K562 (cell line): ENCODE data around the gene FAM50A. TPM values are rescaled to one million over a fixed set of nuclear protein-coding genes. Genes with fewer than 3 reads are reported as not detected.

ENCODE experiments used
- ATAC-seq: fragments of 200-7000 bp; cut with Tn5 transposase; 3 replicates; pipeline ENCODE4 v1.9.1; 2020; ENCODE audit warnings: moderate library complexity
- BruUV-seq: library from RNA; stranded (reverse); fragments of 400-500 nt; replicated peaks from 2 replicates; lab custom pipeline; 2021; lab: Mats Ljungman, UMichigan
- CTCF ChIA-PET: fragments of 300-600 bp; formaldehyde crosslinking; extraction: SDS; loops from one replicate; lab custom pipeline; 2021; ENCODE audit warnings: low intra/inter-chr PET ratio; lab: Yijun Ruan, JAX
- POLR2A ChIA-PET: fragments of 300-600, 350-650 bp; sonication (Branson Sonifier 250); formaldehyde crosslinking; extraction: SDS; loops from one replicate; lab custom pipeline; 2021; ENCODE audit warnings: antibody characterized with exemption, inconsistent platforms; lab: Yijun Ruan, JAX
- DNase-seq, 4 experiments: peaks; one replicate each; pipeline versions ENCODE4 v3.0.0 to v3.0.0-alpha.2; 2011 to 2018; ENCODE audit warnings: low spot score in 3 of 4, mixed read lengths in 3 of 4; ENCODE audit errors: extremely low read depth in 1 of 4
- FAIRE-seq: peaks from 2 replicates; lab custom pipeline; 2011; peaks lifted over from hg19 to GRCh38; lab: Jason Lieb, UNC
- H2AFZ ChIP-seq: 2 replicates; pipeline ENCODE4 v1.6.0; 2011; ENCODE audit warnings: low read depth, low read length, control low read depth, inconsistent platforms
- H3K27ac ChIP-seq: fragments of 200-600 bp; 3 replicates; pipeline ENCODE4 v1.8.0; 2011; ENCODE audit warnings: low read depth, mild to moderate bottlenecking, control low read depth, inconsistent platforms, low read length, moderate library complexity, mixed read lengths; ENCODE audit errors: extremely low read depth
- H3K27me3 ChIP-seq, 2 experiments: fragments of 300-600 bp in 1 of 2; 2 replicates in 1 of 2; 3 replicates in 1 of 2; pipeline versions ENCODE4 v1.6.0 to v1.8.0; 2011; ENCODE audit warnings: inconsistent platforms in 2 of 2, low read length in 2 of 2, mild to moderate bottlenecking in 1 of 2, mixed read lengths in 1 of 2, moderate library complexity in 1 of 2; ENCODE audit not compliant: control insufficient read depth in 2 of 2, insufficient read depth in 2 of 2
- H3K36me3 ChIP-seq: fragments of 300-600 bp; 3 replicates; pipeline ENCODE4 v1.8.0; 2011; ENCODE audit warnings: mild to moderate bottlenecking, low read length, inconsistent platforms; ENCODE audit not compliant: control insufficient read depth, insufficient read depth
- H3K4me1 ChIP-seq, 2 experiments: fragments of 200-600 bp in 1 of 2; replicated peaks in 1 of 2; 2 replicates in 1 of 2; 3 replicates in 1 of 2; pipeline versions ENCODE4 v1.5.1 to v1.8.0; 2011; ENCODE audit warnings: inconsistent platforms in 2 of 2, low read length in 2 of 2, mild to moderate bottlenecking in 1 of 2, mixed read lengths in 1 of 2, moderate library complexity in 1 of 2; ENCODE audit not compliant: control insufficient read depth in 2 of 2, insufficient read depth in 2 of 2
- H3K4me2 ChIP-seq: 2 replicates; pipeline ENCODE4 v1.6.1; 2011; ENCODE audit warnings: low read length, control low read depth, inconsistent platforms, mixed read lengths; ENCODE audit not compliant: insufficient read depth
- H3K4me3 ChIP-seq: fragments of 200-600 bp; sonication (generic), shearing (Covaris generic); 2 replicates; pipeline ENCODE4 v1.5.1; 2016; ENCODE audit warnings: control low read depth, inconsistent platforms
- H3K79me2 ChIP-seq: fragments of 200-600 bp; 3 replicates; pipeline ENCODE4 v1.8.0; 2011; ENCODE audit warnings: low read length, inconsistent platforms; ENCODE audit not compliant: control insufficient read depth, insufficient read depth
- H3K9ac ChIP-seq, 2 experiments: 2 replicates each; pipeline versions ENCODE4 v1.6.0 to v1.6.1; 2011; ENCODE audit warnings: low read depth in 2 of 2, low read length in 2 of 2, control low read depth in 1 of 2, inconsistent platforms in 1 of 2, mild to moderate bottlenecking in 1 of 2, mixed read lengths in 1 of 2; ENCODE audit not compliant: insufficient read depth in 1 of 2
- H3K9me1 ChIP-seq: one replicate; pipeline ENCODE4 v1.6.0; 2011; ENCODE audit warnings: inconsistent platforms, mild to moderate bottlenecking, low read length, moderate library complexity; ENCODE audit not compliant: control insufficient read depth, insufficient read depth
- H3K9me3 ChIP-seq: replicated peaks from 2 replicates; pipeline ENCODE4 v1.5.1; 2011; ENCODE audit warnings: low read depth, low read length, inconsistent platforms; ENCODE audit not compliant: control insufficient read depth, insufficient read depth
- H4K20me1 ChIP-seq: replicated peaks from 2 replicates; pipeline ENCODE4 v1.6.1; 2011; ENCODE audit warnings: low read length, inconsistent platforms, mixed read lengths; ENCODE audit not compliant: control insufficient read depth, insufficient read depth
- CCNT2 ChIP-seq: IDR thresholded peaks from 2 replicates; pipeline ENCODE4 v1.6.1; 2011; ENCODE audit warnings: borderline replicate concordance, low read depth, mild to moderate bottlenecking, moderate library complexity, mixed read lengths, low read length; ENCODE audit not compliant: insufficient read length; ENCODE audit errors: extremely low read depth
- COPS2 ChIP-seq: fragments of 450-650 bp; conservative IDR thresholded peaks from 2 replicates; pipeline ENCODE4 v1.6.1; 2016; ENCODE audit warnings: mild to moderate bottlenecking, moderate library complexity
- HINFP ChIP-seq: fragments of 450-650 bp; conservative IDR thresholded peaks from 2 replicates; pipeline ENCODE4 v1.6.1; 2016; ENCODE audit warnings: missing genetic modification characterization, low read depth, mild to moderate bottlenecking, control low read depth, missing compliant biosample characterization
- KAT8 ChIP-seq: fragments of 450-650 bp; IDR thresholded peaks from 2 replicates; pipeline ENCODE4 v1.6.1; 2016; ENCODE audit warnings: low read depth, mild to moderate bottlenecking
- ZNF316 ChIP-seq: fragments of 450-650 bp; IDR thresholded peaks from 2 replicates; pipeline ENCODE4 v1.6.1; 2016
- ZNF449 ChIP-seq: fragments of 250-450 bp; sonication (Bioruptor Pico); IDR thresholded peaks from 2 replicates; pipeline ENCODE4 v1.8.0; 2022; ENCODE audit warnings: moderate library complexity, mild to moderate bottlenecking, inconsistent platforms
- WGBS: fragments of 100-300 bp; shearing (Covaris generic); methylation state at CpG from one replicate; pipeline ENCODE4 v1.1.6; 2016; ENCODE audit warnings: low coverage, mixed read lengths; ENCODE audit not compliant: insufficient coverage; ENCODE audit errors: missing lambda C conversion rate; 5-methylcytosine and 5-hydroxymethylcytosine counted together
- in situ Hi-C: fragments of 300-500 bp; cut with MboI; formaldehyde crosslinking; loops from 4 replicates; pipeline ENCODE4 v1.15.0; 2018; ENCODE audit warnings: inconsistent platforms, mixed read lengths
- intact Hi-C: fragments of 100-400 bp; cut with micrococcal nuclease; formaldehyde crosslinking; loops from 2 replicates; pipeline ENCODE4 v1.14.2; 2022
- polyA plus RNA-seq, 8 experiments: library from polyadenylated mRNA; depleted of rRNA in 4 of 8; stranded (reverse) in 5 of 8; unstranded in 3 of 8; fragments of >200 nt; fragmentation: Nextera tagmentation in 2 of 8; fragmentation: Illumina TruSeq in 1 of 8; extraction: Ambion mirVana in 2 of 8; extraction: Trizol in 1 of 8; gene quantifications; 2 replicates each; pipeline versions ENCODE4 v1.2.1 to v1.2.3, GENCODE V29; 2011 to 2014; ENCODE audit warnings: inconsistent platforms in 1 of 8, missing spikeins in 1 of 8
- total RNA-seq, 7 experiments: library from RNA; depleted of rRNA in 6 of 7; stranded (reverse); fragments of >200 nt in 6 of 7; fragmentation: Illumina TruSeq in 2 of 7; extraction: Trizol in 2 of 7; gene quantifications; 2 replicates each; pipeline versions ENCODE4 v1.2.1 to v1.2.3, GENCODE V29; 2011 to 2021; ENCODE audit warnings: low replicate concordance in 1 of 7

The FAM50A gene
- total and polyA plus RNA-seq, 9 of the 15 experiments (the other 6 are each of a cell fraction or from before 2014, with no cell fraction given): 4.4 to 114 (median 67.3) TPM

DNA sequence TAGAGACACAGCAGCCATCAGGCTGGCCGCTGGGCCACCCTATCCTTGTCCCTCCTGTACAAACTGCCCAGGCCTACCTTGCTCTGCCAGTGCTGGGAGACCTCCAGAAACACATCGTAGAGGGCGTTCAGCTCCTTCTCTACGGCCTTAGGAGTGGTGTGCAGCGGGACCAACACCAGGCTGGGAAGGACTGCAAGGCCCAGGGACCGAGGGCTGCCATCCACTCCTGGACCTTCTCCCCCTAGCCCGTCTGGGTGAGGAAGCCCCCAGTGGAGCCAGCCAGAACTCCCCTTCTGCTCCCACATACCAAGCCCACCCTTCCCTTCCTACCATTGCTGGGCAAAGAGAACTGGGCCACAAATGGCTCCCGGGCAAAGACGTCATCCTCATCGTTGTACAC is 40.7 kb upstream of the FAM50A start:
- ATAC-seq: no peak
- H3K79me2 ChIP-seq: peaks cover 30% of the 10 kb centered on the region
- TF ChIP-seq HINFP (tag) (no peak), ZNF316 (no peak), KAT8 (no peak), CCNT2 (no peak), COPS2 (no peak), ZNF449 (CRISPR knock-in tag) (no peak)
- in situ Hi-C loops: loop anchor here (10.0 kb wide), 1 partner anchor 132 kb away; no protein-coding TSS in a partner anchor
- CTCF ChIA-PET: no interaction called here
- H3K4me1 ChIP-seq: peaks cover 6 to 10% of the 10 kb centered on the region in 2 experiments; a peak in 4 of 5 replicates
- DNase-seq: no peak
- no peak overlapping the region for H3K4me2 ChIP-seq
- no peaks in the 10 kb centered on the region for H3K9me1 ChIP-seq
- no TSS peak for BruUV-seq
- H2AFZ ChIP-seq: no peak overlapping the region
- no peak overlapping the region for H3K27ac ChIP-seq
- no peak overlapping the region for H3K4me3 ChIP-seq
- H3K9ac ChIP-seq: no peak overlapping the region
- no peaks in the 10 kb centered on the region; the same call in 1 of the 2 replicates for H3K9me3 ChIP-seq
- FAIRE-seq: no peak
- H4K20me1 ChIP-seq: peaks cover 13% of the 10 kb centered on the region
- intact Hi-C loops: no loop called here
- POLR2A ChIA-PET: interaction anchor here (0.6 to 6.0 kb wide), 6 partner anchors 7 to 134 kb away, joined by 3 to 85 read pairs (median 4); partner anchors contain the start of genes DNASE1L1, SLC10A3 and TAFAZZIN
- H3K27me3 ChIP-seq: no peaks in the 10 kb centered on the region
- WGBS: 84% methylated on average over 5 of the region's 10 CpGs
- peaks cover 35% of the 10 kb centered on the region for H3K36me3 ChIP-seq
